Amygdala (tissue), 56 donors: ENCODE data around the gene RPL10.
"Not testable (repeated sequence)": the region's sequence is repeated elsewhere in the genome, so short reads cannot be mapped to it uniquely, and the experiment has no call there.

Source experiments
- DNase-seq, 56 donors: peaks; one replicate each; lab custom pipeline; 2025; lab: John Stamatoyannopoulos, UW

The RPL10 gene

GRCh38 chrX:154398668-154399526 lies 720 bp downstream of the RPL10 start:
- DNase-seq, result peak in 50 of 56 donors; percentile 2 to 84 (median 49)

GRCh38 chrX:154399527-154400368 lies 1.6 kb downstream of the RPL10 start:
- DNase-seq, result no peak

- DNase-seq, result not testable (repeated sequence)
Measured at GRCh38 chrX:154400369-154400817, 2.2 kb downstream of the RPL10 start.

- no peak for DNase-seq
Measured at GRCh38 chrX:154401045-154401799, 3.0 kb downstream of the RPL10 start.

GRCh38 chrX:154401918-154402621 lies 3.9 kb downstream of the RPL10 start:
- no peak for DNase-seq

GRCh38 chrX:154402622-154403127 lies 4.5 kb downstream of the RPL10 start:
- no peak for DNase-seq

- no peak for DNase-seq
Measured at GRCh38 chrX:154403192-154403591, 5.0 kb downstream of the RPL10 start.

- no peak for DNase-seq
Measured at GRCh38 chrX:154403858-154404257, 5.7 kb downstream of the RPL10 start.

- no peak for DNase-seq
Measured at GRCh38 chrX:154404625-154405192, 6.5 kb downstream of the RPL10 start.

GRCh38 chrX:154408659-154409221 lies 10.6 kb downstream of the RPL10 start:
- DNase-seq, result no peak

- peak in 14 of 56 donors; percentile 2 to 33 (median 8) for DNase-seq
Measured at GRCh38 chrX:154409222-154409871, 11.2 kb downstream of the RPL10 start, which contains the start of gene DNASE1L1. DNASE1L1 (minus strand) TSS chrX:154409254; CDS start chrX:154405568, 3,686 bp downstream.

GRCh38 chrX:154411981-154412340 lies 13.8 kb downstream of the RPL10 start:
- DNase-seq, result peak in 30 of 56 donors; percentile 7 to 53 (median 28)

- DNase-seq, result no peak
Measured at GRCh38 chrX:154412468-154412867, 14.3 kb downstream of the RPL10 start.

- DNase-seq, result no peak
Measured at GRCh38 chrX:154413142-154413541, 15.0 kb downstream of the RPL10 start.

GRCh38 chrX:154417157-154417556 lies 19.0 kb downstream of the RPL10 start:
- DNase-seq, result no peak

GRCh38 chrX:154419189-154419588 lies 21.0 kb downstream of the RPL10 start:
- DNase-seq, result no peak

- DNase-seq, result no peak
Measured at GRCh38 chrX:154419688-154420401, 21.7 kb downstream of the RPL10 start.

- no peak for DNase-seq
Measured at GRCh38 chrX:154420402-154420756, 22.2 kb downstream of the RPL10 start.
